WTC11 (cell line): ENCODE measurements around the gene THSD4.

Experiments used
- EMX1 ChIP-seq: fragments of 250-450 bp; sonication (Bioruptor Pico); IDR thresholded peaks from 2 replicates; pipeline ENCODE4 v1.8.0; 2021; ENCODE audit warnings: mild to moderate bottlenecking
- ETV6 ChIP-seq: sonication (generic); formaldehyde crosslinking; IDR thresholded peaks from 2 replicates; pipeline ENCODE4 v1.8.1; 2022; ENCODE audit warnings: mild to moderate bottlenecking, missing genetic modification reagents
- MYBL2 ChIP-seq: sonication (generic); formaldehyde crosslinking; IDR thresholded peaks from 2 replicates; pipeline ENCODE4 v1.8.1; 2023; ENCODE audit warnings: mild to moderate bottlenecking, moderate library complexity, missing genetic modification reagents
- NFE2L1 ChIP-seq: sonication (generic); formaldehyde crosslinking; IDR thresholded peaks from 2 replicates; pipeline ENCODE4 v1.8.1; 2023; ENCODE audit warnings: missing genetic modification reagents
- SP1 ChIP-seq: sonication (generic); formaldehyde crosslinking; conservative IDR thresholded peaks from 2 replicates; pipeline ENCODE4 v1.8.1; 2022; ENCODE audit warnings: missing genetic modification reagents
- USF2 ChIP-seq: sonication (generic); formaldehyde crosslinking; IDR thresholded peaks from 2 replicates; pipeline ENCODE4 v1.8.1; 2023; ENCODE audit warnings: mild to moderate bottlenecking, missing genetic modification reagents, moderate library complexity
- ZBTB21 ChIP-seq: sonication (generic); formaldehyde crosslinking; IDR thresholded peaks from 2 replicates; pipeline ENCODE4 v1.8.1; 2023; ENCODE audit warnings: mild to moderate bottlenecking, missing genetic modification reagents, borderline replicate concordance
- ZNF317 ChIP-seq: sonication (generic); formaldehyde crosslinking; IDR thresholded peaks from 2 replicates; pipeline ENCODE4 v1.8.1; 2023; ENCODE audit warnings: low read depth, mild to moderate bottlenecking, moderate library complexity, missing genetic modification reagents, borderline replicate concordance
- ZNF423 ChIP-seq: fragments of 250-450 bp; sonication (Bioruptor Pico); IDR thresholded peaks from 2 replicates; pipeline ENCODE4 v2.1.2; 2022; ENCODE audit warnings: mild to moderate bottlenecking, moderate library complexity
- ZNF512 ChIP-seq: sonication (generic); formaldehyde crosslinking; IDR thresholded peaks from 2 replicates; pipeline ENCODE4 v1.8.1; 2022; ENCODE audit warnings: missing genetic modification reagents, borderline replicate concordance
- TF ChIP-seq, protein P1 (sequence below): fragments of 250-450 bp; sonication (Bioruptor Pico); IDR thresholded peaks from 2 replicates; pipeline ENCODE4 v1.9.0; 2021; ENCODE audit warnings: mild to moderate bottlenecking, borderline replicate concordance
- TF ChIP-seq, protein P2 (sequence below): fragments of 200-600 bp; IDR thresholded peaks from 2 replicates; pipeline ENCODE4 v1.8.0; 2022; ENCODE audit warnings: antibody characterized with exemption
- TF ChIP-seq, protein P3 (sequence below): sonication (generic); formaldehyde crosslinking; IDR thresholded peaks from 2 replicates; pipeline ENCODE4 v1.8.1; 2023; ENCODE audit warnings: mild to moderate bottlenecking, missing genetic modification reagents

GRCh38 chr15:71454462-71454996 lies 339.3 kb downstream of the THSD4 start:
- TF ChIP-seq, protein P1, sequence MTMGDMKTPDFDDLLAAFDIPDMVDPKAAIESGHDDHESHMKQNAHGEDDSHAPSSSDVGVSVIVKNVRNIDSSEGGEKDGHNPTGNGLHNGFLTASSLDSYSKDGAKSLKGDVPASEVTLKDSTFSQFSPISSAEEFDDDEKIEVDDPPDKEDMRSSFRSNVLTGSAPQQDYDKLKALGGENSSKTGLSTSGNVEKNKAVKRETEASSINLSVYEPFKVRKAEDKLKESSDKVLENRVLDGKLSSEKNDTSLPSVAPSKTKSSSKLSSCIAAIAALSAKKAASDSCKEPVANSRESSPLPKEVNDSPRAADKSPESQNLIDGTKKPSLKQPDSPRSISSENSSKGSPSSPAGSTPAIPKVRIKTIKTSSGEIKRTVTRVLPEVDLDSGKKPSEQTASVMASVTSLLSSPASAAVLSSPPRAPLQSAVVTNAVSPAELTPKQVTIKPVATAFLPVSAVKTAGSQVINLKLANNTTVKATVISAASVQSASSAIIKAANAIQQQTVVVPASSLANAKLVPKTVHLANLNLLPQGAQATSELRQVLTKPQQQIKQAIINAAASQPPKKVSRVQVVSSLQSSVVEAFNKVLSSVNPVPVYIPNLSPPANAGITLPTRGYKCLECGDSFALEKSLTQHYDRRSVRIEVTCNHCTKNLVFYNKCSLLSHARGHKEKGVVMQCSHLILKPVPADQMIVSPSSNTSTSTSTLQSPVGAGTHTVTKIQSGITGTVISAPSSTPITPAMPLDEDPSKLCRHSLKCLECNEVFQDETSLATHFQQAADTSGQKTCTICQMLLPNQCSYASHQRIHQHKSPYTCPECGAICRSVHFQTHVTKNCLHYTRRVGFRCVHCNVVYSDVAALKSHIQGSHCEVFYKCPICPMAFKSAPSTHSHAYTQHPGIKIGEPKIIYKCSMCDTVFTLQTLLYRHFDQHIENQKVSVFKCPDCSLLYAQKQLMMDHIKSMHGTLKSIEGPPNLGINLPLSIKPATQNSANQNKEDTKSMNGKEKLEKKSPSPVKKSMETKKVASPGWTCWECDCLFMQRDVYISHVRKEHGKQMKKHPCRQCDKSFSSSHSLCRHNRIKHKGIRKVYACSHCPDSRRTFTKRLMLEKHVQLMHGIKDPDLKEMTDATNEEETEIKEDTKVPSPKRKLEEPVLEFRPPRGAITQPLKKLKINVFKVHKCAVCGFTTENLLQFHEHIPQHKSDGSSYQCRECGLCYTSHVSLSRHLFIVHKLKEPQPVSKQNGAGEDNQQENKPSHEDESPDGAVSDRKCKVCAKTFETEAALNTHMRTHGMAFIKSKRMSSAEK (CRISPR knock-in tag) = no peak
- TF ChIP-seq ZNF317 (no peak), ZNF423 (CRISPR knock-in tag) (no peak), EMX1 (CRISPR knock-in tag) (no peak), USF2 (CRISPR knock-in tag) (no peak), MYBL2 (CRISPR knock-in tag) (no peak), ZBTB21 (CRISPR knock-in tag) (no peak), SP1 (CRISPR knock-in tag) (no peak), NFE2L1 (no peak), ZNF512 (CRISPR knock-in tag) (no peak), ETV6 (CRISPR knock-in tag) (no peak)
- TF ChIP-seq, protein P2, sequence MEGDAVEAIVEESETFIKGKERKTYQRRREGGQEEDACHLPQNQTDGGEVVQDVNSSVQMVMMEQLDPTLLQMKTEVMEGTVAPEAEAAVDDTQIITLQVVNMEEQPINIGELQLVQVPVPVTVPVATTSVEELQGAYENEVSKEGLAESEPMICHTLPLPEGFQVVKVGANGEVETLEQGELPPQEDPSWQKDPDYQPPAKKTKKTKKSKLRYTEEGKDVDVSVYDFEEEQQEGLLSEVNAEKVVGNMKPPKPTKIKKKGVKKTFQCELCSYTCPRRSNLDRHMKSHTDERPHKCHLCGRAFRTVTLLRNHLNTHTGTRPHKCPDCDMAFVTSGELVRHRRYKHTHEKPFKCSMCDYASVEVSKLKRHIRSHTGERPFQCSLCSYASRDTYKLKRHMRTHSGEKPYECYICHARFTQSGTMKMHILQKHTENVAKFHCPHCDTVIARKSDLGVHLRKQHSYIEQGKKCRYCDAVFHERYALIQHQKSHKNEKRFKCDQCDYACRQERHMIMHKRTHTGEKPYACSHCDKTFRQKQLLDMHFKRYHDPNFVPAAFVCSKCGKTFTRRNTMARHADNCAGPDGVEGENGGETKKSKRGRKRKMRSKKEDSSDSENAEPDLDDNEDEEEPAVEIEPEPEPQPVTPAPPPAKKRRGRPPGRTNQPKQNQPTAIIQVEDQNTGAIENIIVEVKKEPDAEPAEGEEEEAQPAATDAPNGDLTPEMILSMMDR = no peak
- TF ChIP-seq, protein P3, sequence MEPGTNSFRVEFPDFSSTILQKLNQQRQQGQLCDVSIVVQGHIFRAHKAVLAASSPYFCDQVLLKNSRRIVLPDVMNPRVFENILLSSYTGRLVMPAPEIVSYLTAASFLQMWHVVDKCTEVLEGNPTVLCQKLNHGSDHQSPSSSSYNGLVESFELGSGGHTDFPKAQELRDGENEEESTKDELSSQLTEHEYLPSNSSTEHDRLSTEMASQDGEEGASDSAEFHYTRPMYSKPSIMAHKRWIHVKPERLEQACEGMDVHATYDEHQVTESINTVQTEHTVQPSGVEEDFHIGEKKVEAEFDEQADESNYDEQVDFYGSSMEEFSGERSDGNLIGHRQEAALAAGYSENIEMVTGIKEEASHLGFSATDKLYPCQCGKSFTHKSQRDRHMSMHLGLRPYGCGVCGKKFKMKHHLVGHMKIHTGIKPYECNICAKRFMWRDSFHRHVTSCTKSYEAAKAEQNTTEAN (CRISPR knock-in tag) = no peak
